H1 (cell line): ENCODE data around the gene SLCO4A1. TPM values are rescaled to one million over a fixed set of nuclear protein-coding genes. Genes with fewer than 3 reads are reported as not detected.

Experiments used
- CTCF ChIA-PET: fragments of 300-600 bp; sonication (Branson Sonifier 250); formaldehyde crosslinking; loops from one replicate; lab custom pipeline; 2021; ENCODE audit not compliant: partially characterized antibody; lab: Charles Lee
- POLR2A ChIA-PET: fragments of 300-600 bp; sonication (Branson Sonifier 250); formaldehyde crosslinking; loops from one replicate; lab custom pipeline; 2021; ENCODE audit warnings: inconsistent platforms; ENCODE audit not compliant: partially characterized antibody; lab: Charles Lee
- DNase-seq, 2 experiments: peaks; one replicate each; pipeline versions ENCODE4 v3.0.0 to v3.0.0-alpha.2; 2010 to 2022; ENCODE audit warnings: low spot score in 2 of 2, low read depth in 1 of 2, mixed read lengths in 1 of 2
- FAIRE-seq: peaks from 2 replicates; lab custom pipeline; 2011; peaks lifted over from hg19 to GRCh38; lab: Jason Lieb, UNC
- H2AFZ ChIP-seq: 2 replicates; pipeline ENCODE4 v1.8.1; 2012; ENCODE audit warnings: low read length, inconsistent platforms
- H2AK5ac ChIP-seq: 2 replicates; pipeline ENCODE4 v1.6.1; 2013; ENCODE audit warnings: low read depth, low read length
- H2BK120ac ChIP-seq: replicated peaks from 2 replicates; pipeline ENCODE3; 2013; ENCODE audit warnings: low read depth, low read length, inconsistent platforms
- H2BK12ac ChIP-seq: 2 replicates; pipeline ENCODE4 v1.6.1; 2013; ENCODE audit warnings: low read depth, low read length
- H2BK15ac ChIP-seq: 2 replicates; pipeline ENCODE4 v1.6.1; 2013; ENCODE audit warnings: low read length
- H2BK20ac ChIP-seq: 2 replicates; pipeline ENCODE4 v1.6.1; 2013; ENCODE audit warnings: low read length
- H2BK5ac ChIP-seq: 2 replicates; pipeline ENCODE4 v1.6.1; 2013; ENCODE audit warnings: low read depth, low read length
- H3K14ac ChIP-seq: 2 replicates; pipeline ENCODE4 v1.6.1; 2013; ENCODE audit warnings: inconsistent platforms; ENCODE audit not compliant: insufficient read length
- H3K18ac ChIP-seq: 2 replicates; pipeline ENCODE4 v1.6.1; 2013; ENCODE audit warnings: low read length; ENCODE audit errors: extremely low read depth
- H3K23ac ChIP-seq: 2 replicates; pipeline ENCODE4 v1.6.1; 2013; ENCODE audit warnings: inconsistent platforms; ENCODE audit not compliant: insufficient read length
- H3K23me2 ChIP-seq: 2 replicates; pipeline ENCODE4 v1.6.1; 2013; ENCODE audit warnings: low read depth, low read length
- H3K27ac ChIP-seq: 2 replicates; pipeline ENCODE4 v1.6.1; 2011; ENCODE audit warnings: low read depth, low read length, inconsistent platforms
- H3K27me3 ChIP-seq, 4 experiments: replicated peaks in 1 of 4; 1 replicate in 1 of 4; 2 replicates in 3 of 4; pipeline versions ENCODE4 v1.6.1 to v1.8.1; 2011 to 2013; ENCODE audit warnings: low read length in 3 of 4, mild to moderate bottlenecking in 3 of 4, inconsistent platforms in 2 of 4, mixed read lengths in 2 of 4, moderate library complexity in 1 of 4; ENCODE audit not compliant: control insufficient read depth in 3 of 4, insufficient read depth in 3 of 4; ENCODE audit errors: extremely low read depth in 1 of 4
- H3K36me3 ChIP-seq, 4 experiments: 2 replicates each; pipeline versions ENCODE4 v1.6.1 to v1.8.1; 2011 to 2013; ENCODE audit warnings: mild to moderate bottlenecking in 4 of 4, low read length in 3 of 4, moderate library complexity in 2 of 4, control low read depth in 1 of 4, inconsistent platforms in 1 of 4; ENCODE audit not compliant: insufficient read depth in 4 of 4, control insufficient read depth in 2 of 4
- H3K4ac ChIP-seq: replicated peaks from 2 replicates; pipeline ENCODE3; 2013; ENCODE audit warnings: low read length, low read depth, mixed read lengths, inconsistent platforms; ENCODE audit not compliant: insufficient read length
- H3K4me1 ChIP-seq, 4 experiments: replicated peaks in 1 of 4; 1 replicate in 1 of 4; 2 replicates in 3 of 4; pipeline versions ENCODE4 v1.6.1 to v1.8.1; 2011 to 2013; ENCODE audit warnings: low read length in 3 of 4, inconsistent platforms in 2 of 4, mixed read lengths in 1 of 4; ENCODE audit not compliant: insufficient read depth in 4 of 4, control insufficient read depth in 3 of 4
- H3K4me2 ChIP-seq, 2 experiments: 2 replicates each; pipeline versions ENCODE4 v1.6.1 to v1.8.1; 2011 to 2013; ENCODE audit warnings: low read depth in 2 of 2, low read length in 2 of 2, control low read depth in 1 of 2, inconsistent platforms in 1 of 2, mild to moderate bottlenecking in 1 of 2; ENCODE audit not compliant: insufficient read depth in 1 of 2
- H3K4me3 ChIP-seq, 4 experiments: fragments of 200-600, 300-600 bp in 1 of 4; sonication (generic), shearing (Covaris generic), sonication (Bioruptor Twin) in 1 of 4; 2 replicates each; pipeline versions ENCODE4 v1.5.1 to v1.8.1; 2011 to 2016; ENCODE audit warnings: low read length in 4 of 4, low read depth in 3 of 4, control low read depth in 2 of 4, inconsistent platforms in 2 of 4, mild to moderate bottlenecking in 2 of 4, mixed read lengths in 1 of 4, moderate library complexity in 1 of 4; ENCODE audit not compliant: insufficient read depth in 2 of 4; ENCODE audit errors: extremely low read depth in 1 of 4
- H3K56ac ChIP-seq: replicated peaks from 2 replicates; pipeline ENCODE3; 2013; ENCODE audit warnings: low read depth, mild to moderate bottlenecking, mixed read lengths, low read length, inconsistent platforms; ENCODE audit not compliant: insufficient read length
- H3K79me1 ChIP-seq: 2 replicates; pipeline ENCODE4 v1.6.1; 2013; ENCODE audit warnings: low read depth, low read length, control low read depth
- H3K79me2 ChIP-seq, 2 experiments: 2 replicates each; pipeline versions ENCODE4 v1.6.1 to v1.8.1; 2012 to 2013; ENCODE audit warnings: low read length in 2 of 2, mild to moderate bottlenecking in 2 of 2, inconsistent platforms in 1 of 2; ENCODE audit not compliant: insufficient read depth in 2 of 2, control insufficient read depth in 1 of 2
- H3K9ac ChIP-seq, 4 experiments: replicated peaks in 1 of 4; 1 replicate in 1 of 4; 2 replicates in 3 of 4; pipeline versions ENCODE4 v1.6.1 to v1.8.1; 2011 to 2013; ENCODE audit warnings: low read depth in 3 of 4, low read length in 3 of 4, control low read depth in 2 of 4, mild to moderate bottlenecking in 2 of 4, moderate library complexity in 2 of 4, inconsistent platforms in 1 of 4; ENCODE audit errors: extremely low read depth in 1 of 4
- H3K9me3 ChIP-seq, 2 experiments: 2 replicates each; pipeline versions ENCODE4 v1.6.1 to v1.8.1; 2012 to 2013; ENCODE audit warnings: mild to moderate bottlenecking in 2 of 2, moderate library complexity in 2 of 2, control low read depth in 1 of 2, inconsistent platforms in 1 of 2, low read depth in 1 of 2, low read length in 1 of 2, mixed read lengths in 1 of 2; ENCODE audit not compliant: insufficient read depth in 2 of 2
- H4K20me1 ChIP-seq, 2 experiments: replicated peaks in 1 of 2; 2 replicates each; pipeline versions ENCODE3 to v1.8.1; 2011 to 2013; ENCODE audit warnings: inconsistent platforms in 2 of 2, low read length in 2 of 2, mild to moderate bottlenecking in 1 of 2; ENCODE audit not compliant: insufficient read depth in 2 of 2, control insufficient read depth in 1 of 2
- H4K5ac ChIP-seq: 2 replicates; pipeline ENCODE4 v1.6.1; 2013; ENCODE audit warnings: low read length, low read depth, mixed read lengths, inconsistent platforms; ENCODE audit not compliant: insufficient read length
- H4K8ac ChIP-seq: 2 replicates; pipeline ENCODE4 v1.8.0; 2013; ENCODE audit warnings: mild to moderate bottlenecking, moderate library complexity, low read length, inconsistent platforms; ENCODE audit not compliant: insufficient read depth; ENCODE audit errors: extremely low read depth
- H4K91ac ChIP-seq: replicated peaks from 2 replicates; pipeline ENCODE3; 2013; ENCODE audit warnings: low read length, mixed read lengths, inconsistent platforms; ENCODE audit not compliant: insufficient read length
- ATF3 ChIP-seq: IDR thresholded peaks from 2 replicates; pipeline ENCODE4 v1.6.1; 2011; ENCODE audit warnings: low read depth, mild to moderate bottlenecking, low read length; ENCODE audit not compliant: insufficient read depth
- CTBP2 ChIP-seq: IDR thresholded peaks from 2 replicates; pipeline ENCODE4 v1.7.0; 2011; ENCODE audit warnings: borderline replicate concordance, mild to moderate bottlenecking, moderate library complexity, mixed read lengths, low read length; ENCODE audit not compliant: insufficient read depth, insufficient read length
- NRF1 ChIP-seq: IDR thresholded peaks from 2 replicates; pipeline ENCODE4 v1.6.1; 2011; ENCODE audit warnings: mild to moderate bottlenecking, low read depth, low read length, improper control_type of control experiment
- POLR2AphosphoS5 ChIP-seq: IDR thresholded peaks from 2 replicates; pipeline ENCODE4 v1.6.1; 2011; ENCODE audit warnings: low read depth, low read length
- RNF2 ChIP-seq: fragments of 200-900, 300-1000 bp; sonication (generic); IDR thresholded peaks from 2 replicates; pipeline ENCODE4 v1.7.1; 2016; ENCODE audit warnings: borderline replicate concordance, low read depth, mild to moderate bottlenecking, antibody characterized with exemption, low read length; ENCODE audit not compliant: poor library complexity, severe bottlenecking; ENCODE audit errors: missing control alignments
- RXRA ChIP-seq: IDR thresholded peaks from 2 replicates; pipeline ENCODE4 v1.6.1; 2011; ENCODE audit warnings: low read depth, mild to moderate bottlenecking, low read length, moderate library complexity; ENCODE audit not compliant: insufficient read depth
- SIN3A ChIP-seq, 2 experiments: IDR thresholded peaks in 1 of 2; conservative IDR thresholded peaks in 1 of 2; 2 replicates each; pipeline ENCODE4 v1.6.1; 2011 to 2012; ENCODE audit warnings: low read length in 2 of 2, improper control_type of control experiment in 1 of 2, low read depth in 1 of 2, mild to moderate bottlenecking in 1 of 2
- SIX5 ChIP-seq: IDR thresholded peaks from 2 replicates; pipeline ENCODE4 v1.6.1; 2011; ENCODE audit warnings: mild to moderate bottlenecking, low read depth, low read length
- SP4 ChIP-seq: IDR thresholded peaks from 2 replicates; pipeline ENCODE4 v1.6.1; 2012; ENCODE audit warnings: low read length, inconsistent platforms
- TCF12 ChIP-seq: IDR thresholded peaks from 2 replicates; pipeline ENCODE4 v1.6.1; 2011; ENCODE audit warnings: low read depth, mild to moderate bottlenecking, low read length
- WGBS, 2 experiments: shearing (Covaris generic) in 1 of 2; methylation state at CpG; one replicate each; pipeline versions ENCODE4 v1.1.6 to v1.1.7; 2013 to 2015; ENCODE audit warnings: low lambda C conversion rate in 2 of 2, mixed read lengths in 2 of 2, inconsistent platforms in 1 of 2, low coverage in 1 of 2, missing lambda C conversion rate in 1 of 2; ENCODE audit not compliant: insufficient replicate concordance in 2 of 2, insufficient coverage in 1 of 2, insufficient read length in 1 of 2; ENCODE audit errors: extremely low coverage in 1 of 2, missing lambda C conversion rate in 1 of 2; 5-methylcytosine and 5-hydroxymethylcytosine counted together
- polyA plus RNA-seq, 7 experiments: library from polyadenylated mRNA; depleted of rRNA in 3 of 7; stranded (reverse) in 5 of 7; unstranded in 2 of 7; fragments of >200 nt in 5 of 7; fragments of 200-250 nt in 2 of 7; gene quantifications; 1 replicate in 5 of 7; 2 replicates in 1 of 7; 4 replicates in 1 of 7; pipeline versions ENCODE4 v1.2.1 to v1.2.3, GENCODE V29; 2011 to 2013; ENCODE audit warnings: missing spikeins in 2 of 7, mixed read lengths in 2 of 7
- total RNA-seq: library from RNA; stranded (reverse); fragmentation: NEBNext Ultra II Directional; extraction: Animal tissue kit (Norgen Biotek cat#: 25700); gene quantifications from 2 replicates; pipeline ENCODE4 v1.2.1, GENCODE V29; 2021

Gene SLCO4A1
- total and polyA plus RNA-seq, 2 of the 8 experiments (the other 6 are each of a cell fraction or from before 2014, with no cell fraction given) = 10.5 to 18.5 TPM

GRCh38 chr20:62608218-62608565 lies 34.1 kb upstream of the SLCO4A1 start:
- no peak overlapping the region for H3K27ac ChIP-seq
- no peak overlapping the region for H3K23ac ChIP-seq
- H3K9ac ChIP-seq = no peak overlapping the region
- no peak overlapping the region for H3K14ac ChIP-seq
- ChIA-PET POLR2A (no interaction called here), CTCF (interaction anchor here (1.2 kb wide), 1 partner anchor 103 kb away, joined by 3 read pairs; no protein-coding TSS in a partner anchor)
- no peaks in the 10 kb centered on the region for H4K20me1 ChIP-seq
- peak overlapping the region; percentile 84; the same call in 1 of the 2 replicates for H2BK12ac ChIP-seq
- H3K27me3 ChIP-seq = no peaks in the 10 kb centered on the region; a peak in 1 of 7 replicates
- H3K79me2 ChIP-seq = no peaks in the 10 kb centered on the region
- no peak for FAIRE-seq
- no peaks in the 10 kb centered on the region for H3K79me1 ChIP-seq
- H3K23me2 ChIP-seq = no peaks in the 10 kb centered on the region
- H3K4ac ChIP-seq = no peak overlapping the region
- H3K56ac ChIP-seq = no peak overlapping the region
- DNase-seq = no peak
- 87% methylated on average over 14 of the region's 14 CpGs; no CpG with 5 or more reads in 1 of the 2 experiments for WGBS, 2 experiments
- no peak overlapping the region for H3K18ac ChIP-seq
- H2BK20ac ChIP-seq = peak overlapping the region; percentile 23; the same call in 1 of the 2 replicates
- H3K4me1 ChIP-seq = peaks cover 6 to 26% (median 16%) of the 10 kb centered on the region in 4 experiments
- H2BK15ac ChIP-seq = 0 out of 2 replicates have a peak overlapping the region, but pooled peaks have one; percentile 61
- no peak overlapping the region for H3K4me3 ChIP-seq
- H4K5ac ChIP-seq = no peak overlapping the region
- H3K9me3 ChIP-seq = no peaks in the 10 kb centered on the region; a peak in 1 of 4 replicates
- peak overlapping the region; percentile 93 for H4K91ac ChIP-seq
- H2BK120ac ChIP-seq = peak overlapping the region; percentile 75
- H2AK5ac ChIP-seq = no peak overlapping the region
- H3K36me3 ChIP-seq = no peaks in the 10 kb centered on the region
- no peak overlapping the region for H2AFZ ChIP-seq
- no peak overlapping the region for H4K8ac ChIP-seq
- peak overlapping the region; percentile 62; the same call in 1 of the 2 replicates for H2BK5ac ChIP-seq
- no peak overlapping the region for H3K4me2 ChIP-seq
- no peak for TF ChIP-seq CTBP2
- TF ChIP-seq TCF12 = no peak
- no peak for TF ChIP-seq RNF2
- TF ChIP-seq RXRA = no peak
- no peak for TF ChIP-seq NRF1
- no peak for TF ChIP-seq POLR2AphosphoS5
- no peak for TF ChIP-seq SP4
- no peak for TF ChIP-seq SIX5
- no peak for TF ChIP-seq SIN3A (conservative IDR thresholded peaks at IDR 0.05 in 1 of 2, IDR thresholded peaks at IDR 0.05 in 1 of 2; ENCODE audit: low read depth in 1 of 2, low read length in 2 of 2)
- TF ChIP-seq ATF3 = no peak
